PC-9 (cell line): ENCODE measurements around the gene RUNX1.

Experiments
- EZH2 ChIP-seq: fragments of 200-600 bp; sonication (generic); IDR thresholded peaks from 2 replicates; pipeline ENCODE4 v1.8.0; 2017; ENCODE audit warnings: antibody characterized with exemption, low read depth
- TF ChIP-seq, protein P1 (sequence below): fragments of 200-600 bp; sonication (generic); conservative IDR thresholded peaks from 2 replicates; pipeline ENCODE4 v1.6.1; 2017; ENCODE audit warnings: mixed run types, antibody characterized with exemption, mild to moderate bottlenecking, moderate library complexity

DNA sequence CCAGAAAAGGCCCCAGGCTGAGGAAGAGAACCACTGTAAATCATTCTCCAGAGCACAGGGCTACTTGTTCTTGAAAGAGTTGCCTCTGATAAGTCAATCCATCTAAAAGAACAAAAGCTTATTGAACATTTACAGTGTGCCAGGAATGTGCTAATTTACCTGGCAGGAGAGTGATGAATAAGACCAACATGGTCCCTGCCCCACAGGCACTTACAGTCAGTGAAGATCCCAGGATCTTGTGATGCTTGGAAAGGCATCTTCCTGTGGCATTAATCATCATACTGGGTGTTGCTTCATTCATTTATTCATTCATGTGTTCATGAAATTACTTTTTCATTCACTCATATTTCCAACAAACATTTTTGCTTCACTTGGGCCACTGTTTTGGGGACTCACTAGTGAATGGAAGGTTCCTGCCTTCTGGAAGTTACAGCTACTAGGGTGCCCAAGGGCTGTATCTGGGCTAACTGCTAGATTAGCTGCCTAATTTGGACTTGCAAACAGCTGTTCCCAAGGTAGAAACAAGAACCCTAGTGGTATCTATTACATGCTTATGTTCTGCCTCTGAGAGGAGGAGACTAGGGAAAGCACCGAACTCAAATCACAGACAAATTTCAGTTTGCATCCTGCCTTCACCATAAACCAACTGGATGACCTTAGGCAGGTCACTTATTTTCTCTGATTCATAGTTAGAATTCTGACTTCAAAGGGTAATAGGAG is 246.8 kb downstream of the RUNX1 start:
- TF ChIP-seq, protein P1, sequence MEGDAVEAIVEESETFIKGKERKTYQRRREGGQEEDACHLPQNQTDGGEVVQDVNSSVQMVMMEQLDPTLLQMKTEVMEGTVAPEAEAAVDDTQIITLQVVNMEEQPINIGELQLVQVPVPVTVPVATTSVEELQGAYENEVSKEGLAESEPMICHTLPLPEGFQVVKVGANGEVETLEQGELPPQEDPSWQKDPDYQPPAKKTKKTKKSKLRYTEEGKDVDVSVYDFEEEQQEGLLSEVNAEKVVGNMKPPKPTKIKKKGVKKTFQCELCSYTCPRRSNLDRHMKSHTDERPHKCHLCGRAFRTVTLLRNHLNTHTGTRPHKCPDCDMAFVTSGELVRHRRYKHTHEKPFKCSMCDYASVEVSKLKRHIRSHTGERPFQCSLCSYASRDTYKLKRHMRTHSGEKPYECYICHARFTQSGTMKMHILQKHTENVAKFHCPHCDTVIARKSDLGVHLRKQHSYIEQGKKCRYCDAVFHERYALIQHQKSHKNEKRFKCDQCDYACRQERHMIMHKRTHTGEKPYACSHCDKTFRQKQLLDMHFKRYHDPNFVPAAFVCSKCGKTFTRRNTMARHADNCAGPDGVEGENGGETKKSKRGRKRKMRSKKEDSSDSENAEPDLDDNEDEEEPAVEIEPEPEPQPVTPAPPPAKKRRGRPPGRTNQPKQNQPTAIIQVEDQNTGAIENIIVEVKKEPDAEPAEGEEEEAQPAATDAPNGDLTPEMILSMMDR, result no peak
- TF ChIP-seq EZH2, result no peak
